Esophagus muscularis mucosa (tissue), 4 donors: ENCODE data around the gene MYO10.

Source experiments
- EP300 ChIP-seq: sonication (generic); formaldehyde crosslinking; IDR thresholded peaks from one replicate; pipeline ENCODE4 v1.6.1; 2017; ENCODE audit warnings: antibody characterized with exemption
- POLR2A ChIP-seq: fragments of 450-650 bp; IDR thresholded peaks from one replicate; pipeline ENCODE4 v1.6.1; 2017; ENCODE audit warnings: antibody characterized with exemption, moderate library complexity, mild to moderate bottlenecking, low read depth
- POLR2AphosphoS5 ChIP-seq, 2 donors: sonication (generic); formaldehyde crosslinking; IDR thresholded peaks; one replicate each; pipeline ENCODE4 v1.6.1; 2017; ENCODE audit warnings: antibody characterized with exemption in 2 of 2
- TF ChIP-seq, protein P1 (sequence below), 3 experiments: fragments of 200-600 bp in 2 of 3; fragments of 450-650 bp in 1 of 3; sonication (generic) in 2 of 3; IDR thresholded peaks; one replicate each; pipeline ENCODE4 v1.5.1; 2017 to 2019; ENCODE audit warnings: antibody characterized with exemption in 3 of 3, mild to moderate bottlenecking in 2 of 3, moderate library complexity in 1 of 3

DNA sequence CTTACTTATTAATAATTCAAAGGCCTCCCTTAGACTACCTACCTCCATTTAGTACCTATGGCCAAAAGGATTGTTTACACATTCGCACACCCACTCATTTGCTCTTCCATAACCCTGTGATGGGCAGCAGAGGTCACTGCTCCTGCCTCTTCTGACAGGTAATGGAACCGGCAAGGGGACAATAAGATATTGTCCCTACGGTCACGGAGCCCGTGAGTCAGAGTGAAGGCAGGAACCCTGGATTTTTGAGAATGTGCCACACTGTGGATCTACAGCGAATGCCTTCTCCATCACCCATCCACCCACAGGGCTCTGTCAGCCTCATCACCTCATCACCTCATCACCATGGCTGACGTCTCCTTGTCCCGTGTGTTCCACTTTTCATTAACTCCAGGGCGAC is 132.3 kb downstream of the MYO10 start:
- TF ChIP-seq, protein P1, sequence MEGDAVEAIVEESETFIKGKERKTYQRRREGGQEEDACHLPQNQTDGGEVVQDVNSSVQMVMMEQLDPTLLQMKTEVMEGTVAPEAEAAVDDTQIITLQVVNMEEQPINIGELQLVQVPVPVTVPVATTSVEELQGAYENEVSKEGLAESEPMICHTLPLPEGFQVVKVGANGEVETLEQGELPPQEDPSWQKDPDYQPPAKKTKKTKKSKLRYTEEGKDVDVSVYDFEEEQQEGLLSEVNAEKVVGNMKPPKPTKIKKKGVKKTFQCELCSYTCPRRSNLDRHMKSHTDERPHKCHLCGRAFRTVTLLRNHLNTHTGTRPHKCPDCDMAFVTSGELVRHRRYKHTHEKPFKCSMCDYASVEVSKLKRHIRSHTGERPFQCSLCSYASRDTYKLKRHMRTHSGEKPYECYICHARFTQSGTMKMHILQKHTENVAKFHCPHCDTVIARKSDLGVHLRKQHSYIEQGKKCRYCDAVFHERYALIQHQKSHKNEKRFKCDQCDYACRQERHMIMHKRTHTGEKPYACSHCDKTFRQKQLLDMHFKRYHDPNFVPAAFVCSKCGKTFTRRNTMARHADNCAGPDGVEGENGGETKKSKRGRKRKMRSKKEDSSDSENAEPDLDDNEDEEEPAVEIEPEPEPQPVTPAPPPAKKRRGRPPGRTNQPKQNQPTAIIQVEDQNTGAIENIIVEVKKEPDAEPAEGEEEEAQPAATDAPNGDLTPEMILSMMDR (IDR thresholded peaks at IDR 0.05), result no peak
- no peak for TF ChIP-seq POLR2AphosphoS5 (IDR thresholded peaks at IDR 0.05)
- no peak for TF ChIP-seq POLR2A
- no peak for TF ChIP-seq EP300
